Vagina (tissue), 2 donors: ENCODE results near the gene CAPS2. TPM values are rescaled to one million over a fixed set of nuclear protein-coding genes. Genes with fewer than 3 reads are reported as not detected.
A peak's percentile ranks its signal among the peaks of the same experiment; 100 is the strongest.

ENCODE experiments used
- DNase-seq, 2 donors: peaks; one replicate each; pipeline ENCODE4 v3.0.0-alpha.2; 2017; ENCODE audit errors: extremely low spot score in 2 of 2
- H3K27ac ChIP-seq: fragments of 200-600 bp; sonication (generic); one replicate; pipeline ENCODE4 v1.5.1; 2019
- H3K27me3 ChIP-seq: fragments of 200-600 bp; sonication (generic); one replicate; pipeline ENCODE4 v1.5.1; 2019
- H3K36me3 ChIP-seq, 2 donors: fragments of 200-600 bp; sonication (generic); one replicate each; pipeline ENCODE4 v1.5.1; 2017 to 2019
- H3K4me1 ChIP-seq: fragments of 200-600 bp; sonication (generic); one replicate; pipeline ENCODE4 v1.5.1; 2019
- H3K4me3 ChIP-seq, 2 donors: fragments of 200-600 bp; sonication (generic); 1 replicate in 1 of 2; 2 replicates in 1 of 2; pipeline ENCODE4 v1.5.1; 2016 to 2019
- H3K9me3 ChIP-seq: fragments of 200-600 bp; sonication (generic); one replicate; pipeline ENCODE4 v1.5.1; 2019
- CTCF ChIP-seq, 3 experiments: fragments of 450-650 bp in 2 of 3; fragments of 200-600 bp in 1 of 3; sonication (generic) in 1 of 3; IDR thresholded peaks; one replicate each; pipeline ENCODE4 v1.5.1; 2017 to 2019; ENCODE audit warnings: antibody characterized with exemption in 3 of 3, mild to moderate bottlenecking in 2 of 3, moderate library complexity in 2 of 3
- POLR2A ChIP-seq, 2 donors: fragments of 450-650 bp; IDR thresholded peaks; one replicate each; pipeline ENCODE4 v1.6.1; 2017; ENCODE audit warnings: antibody characterized with exemption in 2 of 2, mild to moderate bottlenecking in 2 of 2, moderate library complexity in 2 of 2
- POLR2AphosphoS5 ChIP-seq, 2 donors: sonication (generic); formaldehyde crosslinking; IDR thresholded peaks; one replicate each; pipeline ENCODE4 v1.9.0; 2017; ENCODE audit warnings: antibody characterized with exemption in 2 of 2, mild to moderate bottlenecking in 2 of 2, low read depth in 1 of 2; ENCODE audit not compliant: insufficient read depth in 1 of 2
- intact Hi-C: fragments of 100-400 bp; cut with DNase I; formaldehyde crosslinking; loops from one replicate; pipeline ENCODE4 v1.15.1; 2023
- total RNA-seq: library from RNA; depleted of rRNA; stranded (reverse); fragments of >200 nt; gene quantifications from one replicate; pipeline ENCODE4 v1.2.3, GENCODE V29; 2016

CAPS2 gene
- 24.6 TPM for total RNA-seq

GRCh38 chr12:75329918-75330826, at the start of gene CAPS2:
CAPS2 (minus strand) TSS chr12:75330324; CDS start chr12:75326498, 3,826 bp downstream.
- no peaks in the 10 kb centered on the region for H3K36me3 ChIP-seq
- H3K27ac ChIP-seq, result no peak within 1 kb of the TSS
- no peaks in the 10 kb centered on the region for H3K27me3 ChIP-seq
- DNase-seq, result no peak
- intact Hi-C loops, result loop anchor here (10.0 kb wide), 1 partner anchor 175 kb away; no protein-coding TSS in a partner anchor
- TF ChIP-seq CTCF (IDR thresholded peaks at IDR 0.05) (no peak), POLR2A (IDR thresholded peaks at IDR 0.05) (peak in 1 of 2 donors; percentile 39), POLR2AphosphoS5 (IDR thresholded peaks at IDR 0.05; ENCODE audit: insufficient read depth in 1 of 2, low read depth in 1 of 2) (peak in 1 of 2 donors; percentile 51)
- H3K4me3 ChIP-seq, result peak within 1 kb of the TSS; percentile 50 to 62
- H3K9me3 ChIP-seq, result no peaks in the 10 kb centered on the region
- H3K4me1 ChIP-seq, result peaks cover 14% of the 10 kb centered on the region

- Histone ChIP-seq H3K27ac (no peak overlapping the region), H3K4me3 (no peak overlapping the region), H3K4me1 (no peaks in the 10 kb centered on the region), H3K36me3 (no peaks in the 10 kb centered on the region), H3K27me3 (no peaks in the 10 kb centered on the region), H3K9me3 (no peaks in the 10 kb centered on the region)
- intact Hi-C loops, result no loop called here
- DNase-seq, result no peak
- no peak for TF ChIP-seq POLR2A (IDR thresholded peaks at IDR 0.05)
- no peak for TF ChIP-seq POLR2AphosphoS5 (IDR thresholded peaks at IDR 0.05; ENCODE audit: insufficient read depth in 1 of 2, low read depth in 1 of 2)
- TF ChIP-seq CTCF (IDR thresholded peaks at IDR 0.05), result no peak
Measured at GRCh38 chr12:75378354-75378753, 48.2 kb upstream of the CAPS2 start.

DNA sequence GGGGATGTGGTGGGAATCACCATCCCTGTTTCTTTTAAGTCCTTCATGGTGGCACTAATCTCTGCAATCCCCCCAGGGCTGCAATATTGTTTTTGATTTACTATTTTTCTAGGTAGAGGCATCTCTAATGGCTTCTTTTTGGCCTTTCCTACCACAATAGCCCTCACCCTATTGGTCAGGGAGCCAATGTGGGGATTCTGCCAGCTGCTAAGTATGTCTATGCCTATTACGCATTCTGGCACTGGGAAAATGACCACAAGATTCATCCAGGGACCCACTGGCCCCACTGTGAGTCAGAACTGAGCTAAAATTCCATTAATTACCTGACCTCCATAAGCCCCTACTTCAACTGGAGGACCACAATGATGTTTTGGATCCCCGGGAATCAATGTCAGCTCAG, 44.8 kb upstream of the CAPS2 start:
- H3K4me1 ChIP-seq, result no peaks in the 10 kb centered on the region
- H3K27me3 ChIP-seq, result no peaks in the 10 kb centered on the region
- intact Hi-C loops, result no loop called here
- no peaks in the 10 kb centered on the region for H3K36me3 ChIP-seq
- H3K27ac ChIP-seq, result no peak overlapping the region
- no peaks in the 10 kb centered on the region for H3K9me3 ChIP-seq
- no peak for TF ChIP-seq POLR2AphosphoS5 (IDR thresholded peaks at IDR 0.05; ENCODE audit: insufficient read depth in 1 of 2, low read depth in 1 of 2)
- DNase-seq, result no peak
- no peak overlapping the region for H3K4me3 ChIP-seq

DNA sequence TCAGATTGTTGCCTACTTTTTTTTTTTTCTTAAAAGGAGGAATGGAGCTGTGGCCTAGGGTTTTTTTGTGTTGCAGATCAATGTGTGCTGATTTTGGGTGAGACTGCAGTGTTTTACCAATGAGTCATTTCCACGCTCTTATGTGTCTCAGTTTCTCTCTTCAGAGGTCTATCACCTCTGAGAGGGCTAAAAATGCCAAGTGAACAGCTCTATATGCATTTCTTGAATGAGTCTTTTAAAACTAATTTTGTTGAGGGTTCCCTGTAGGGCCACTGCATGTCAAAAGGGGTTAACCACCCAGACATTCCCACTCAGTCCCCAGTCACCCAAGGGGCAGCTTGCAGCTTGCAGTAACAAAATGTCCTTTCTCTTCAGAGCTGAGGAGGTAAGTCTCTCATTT, 36.5 kb upstream of the CAPS2 start:
- TF ChIP-seq POLR2AphosphoS5 (IDR thresholded peaks at IDR 0.05; ENCODE audit: insufficient read depth in 1 of 2, low read depth in 1 of 2) (no peak), POLR2A (IDR thresholded peaks at IDR 0.05) (no peak), CTCF (IDR thresholded peaks at IDR 0.05) (no peak)
- intact Hi-C loops, result no loop called here
- no peaks in the 10 kb centered on the region for H3K9me3 ChIP-seq
- no peak for DNase-seq
- H3K27ac ChIP-seq, result no peak overlapping the region
- H3K27me3 ChIP-seq, result no peaks in the 10 kb centered on the region
- H3K4me1 ChIP-seq, result no peaks in the 10 kb centered on the region
- H3K36me3 ChIP-seq, result no peaks in the 10 kb centered on the region
- H3K4me3 ChIP-seq, result no peak overlapping the region

GRCh38 chr12:75364919-75365318, 34.8 kb upstream of the CAPS2 start:
- intact Hi-C loops, result no loop called here
- TF ChIP-seq POLR2AphosphoS5 (IDR thresholded peaks at IDR 0.05; ENCODE audit: insufficient read depth in 1 of 2, low read depth in 1 of 2) (no peak), POLR2A (IDR thresholded peaks at IDR 0.05) (no peak), CTCF (IDR thresholded peaks at IDR 0.05) (no peak)
- no peak for DNase-seq

More at GRCh38 chr12:75364919-75365318, 34.8 kb upstream of the CAPS2 start:
- H3K4me3 ChIP-seq, result no peak overlapping the region
- H3K4me1 ChIP-seq, result no peaks in the 10 kb centered on the region
- no peak overlapping the region for H3K27ac ChIP-seq
- H3K27me3 ChIP-seq, result no peaks in the 10 kb centered on the region
- H3K9me3 ChIP-seq, result no peaks in the 10 kb centered on the region
- H3K36me3 ChIP-seq, result no peaks in the 10 kb centered on the region
